GM12892 (cell line): Measurements from ENCODE around the gene MMP27.

Experiments used
- POLR2A ChIP-seq: IDR thresholded peaks from 2 replicates; pipeline ENCODE4 v1.6.1; 2011; ENCODE audit warnings: low read depth, low read length, control low read depth
- POLR2AphosphoS5 ChIP-seq: IDR thresholded peaks from 2 replicates; pipeline ENCODE4 v1.6.1; 2011; ENCODE audit warnings: low read depth, low read length, control low read depth
- TAF1 ChIP-seq: IDR thresholded peaks from 2 replicates; pipeline ENCODE4 v1.6.1; 2011; ENCODE audit warnings: low read depth, mild to moderate bottlenecking, control low read depth, low read length, borderline replicate concordance

DNA sequence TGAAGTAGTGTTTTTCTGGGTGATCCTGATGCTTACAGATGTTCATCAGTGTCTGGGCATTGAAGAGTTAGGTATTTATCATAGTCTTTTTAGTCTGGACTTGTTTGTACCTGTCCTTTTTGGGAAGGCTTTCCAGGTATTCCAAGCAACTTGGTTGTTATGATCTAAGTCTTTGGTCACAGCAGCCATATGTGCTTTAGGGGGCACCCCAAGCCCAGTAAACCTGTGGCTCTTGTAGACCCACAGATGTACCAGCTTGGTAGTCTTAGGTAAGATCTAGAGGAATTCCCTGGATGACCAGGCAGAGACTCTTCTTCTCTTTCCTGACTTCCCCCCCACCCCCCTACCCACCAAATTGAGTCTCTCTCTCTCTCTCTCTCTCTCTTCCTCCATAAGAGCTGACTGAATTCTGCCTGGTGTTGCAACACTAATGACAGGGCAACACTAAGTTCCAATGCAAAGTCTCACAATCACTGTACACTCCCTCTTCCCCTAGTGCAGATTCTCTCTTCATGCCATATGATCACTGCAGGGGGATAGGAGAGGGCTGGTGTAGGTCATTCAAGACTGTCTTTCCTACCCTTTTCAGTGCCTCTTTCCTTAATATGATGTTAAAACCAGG, 43.6 kb upstream of the MMP27 start:
- TF ChIP-seq POLR2A (no peak), TAF1 (no peak), POLR2AphosphoS5 (no peak)
